IMR-90 (cell line): ENCODE measurements around the gene TMEM269. TPM values are rescaled to one million over a fixed set of nuclear protein-coding genes. Genes with fewer than 3 reads are reported as not detected.

Experiments used
- ATAC-seq: fragments of 200-7000 bp; cut with Tn5 transposase; 2 replicates; pipeline ENCODE4 v1.9.1; 2020; ENCODE audit warnings: low read depth, mild to moderate bottlenecking, moderate library complexity
- BruUV-seq: library from RNA; stranded (reverse); fragments of 400-500 nt; replicated peaks from 2 replicates; lab custom pipeline; 2021; lab: Mats Ljungman, UMichigan
- CTCF ChIA-PET: fragments of 300-600 bp; formaldehyde crosslinking; extraction: SDS; loops from one replicate; lab custom pipeline; 2021; ENCODE audit warnings: antibody characterized with exemption; lab: Yijun Ruan, JAX
- POLR2A ChIA-PET: fragments of 300-600 bp; sonication (Branson Sonifier 250); formaldehyde crosslinking; loops from one replicate; lab custom pipeline; 2022; ENCODE audit warnings: antibody characterized with exemption; ENCODE audit not compliant: unreplicated experiment; lab: Charles Lee
- DNase-seq: peaks from one replicate; pipeline ENCODE4 v3.0.0; 2013
- H2AFZ ChIP-seq: replicated peaks from 2 replicates; pipeline ENCODE3; 2013; ENCODE audit warnings: low read length, mild to moderate bottlenecking; ENCODE audit not compliant: poor library complexity
- H2AK5ac ChIP-seq: 2 replicates; pipeline ENCODE4 v1.6.1; 2013; ENCODE audit warnings: low read depth, low read length, inconsistent platforms
- H2AK9ac ChIP-seq: replicated peaks from 2 replicates; pipeline ENCODE3; 2013; ENCODE audit warnings: mild to moderate bottlenecking, low read depth, low read length, moderate library complexity; ENCODE audit not compliant: poor library complexity
- H2BK120ac ChIP-seq: 2 replicates; pipeline ENCODE4 v1.6.1; 2013; ENCODE audit warnings: low read depth, low read length, inconsistent platforms
- H2BK15ac ChIP-seq: 3 replicates; pipeline ENCODE4 v1.6.1; 2013; ENCODE audit warnings: low read depth, low read length, inconsistent platforms
- H2BK20ac ChIP-seq: 2 replicates; pipeline ENCODE4 v1.6.1; 2013; ENCODE audit warnings: low read depth, mild to moderate bottlenecking, inconsistent platforms, low read length, moderate library complexity
- H2BK5ac ChIP-seq: 2 replicates; pipeline ENCODE4 v1.6.1; 2013; ENCODE audit warnings: mild to moderate bottlenecking, low read depth, low read length, inconsistent platforms; ENCODE audit not compliant: poor library complexity, severe bottlenecking
- H3K14ac ChIP-seq: replicated peaks from 2 replicates; pipeline ENCODE4 v1.6.1; 2013; ENCODE audit warnings: low read depth, low read length, inconsistent platforms
- H3K18ac ChIP-seq: 2 replicates; pipeline ENCODE4 v1.6.1; 2013; ENCODE audit warnings: low read depth, low read length, control low read depth
- H3K23ac ChIP-seq: 2 replicates; pipeline ENCODE4 v1.6.1; 2013; ENCODE audit warnings: low read depth, low read length, inconsistent platforms
- H3K27ac ChIP-seq: 2 replicates; pipeline ENCODE4 v1.5.1; 2013; ENCODE audit warnings: mild to moderate bottlenecking, control low read depth, low read length; ENCODE audit not compliant: insufficient read depth
- H3K27me3 ChIP-seq: 2 replicates; pipeline ENCODE4 v1.6.1; 2013; ENCODE audit warnings: low read length; ENCODE audit not compliant: control insufficient read depth, insufficient read depth
- H3K36me3 ChIP-seq: 2 replicates; pipeline ENCODE4 v1.6.1; 2013; ENCODE audit warnings: low read length, mixed read lengths; ENCODE audit not compliant: control insufficient read depth, insufficient read depth
- H3K4ac ChIP-seq: 2 replicates; pipeline ENCODE4 v1.6.1; 2013; ENCODE audit warnings: low read depth, low read length, inconsistent platforms
- H3K4me1 ChIP-seq: 2 replicates; pipeline ENCODE4 v1.6.1; 2013; ENCODE audit warnings: low read length, mixed read lengths; ENCODE audit not compliant: control insufficient read depth, insufficient read depth
- H3K4me2 ChIP-seq: 2 replicates; pipeline ENCODE4 v1.6.1; 2013; ENCODE audit warnings: low read depth, mild to moderate bottlenecking, control low read depth, low read length, moderate library complexity
- H3K4me3 ChIP-seq: 2 replicates; pipeline ENCODE4 v1.5.1; 2013; ENCODE audit warnings: low read depth, mild to moderate bottlenecking, control low read depth, low read length, moderate library complexity; ENCODE audit not compliant: insufficient read depth
- H3K56ac ChIP-seq: 2 replicates; pipeline ENCODE4 v1.6.1; 2013; ENCODE audit warnings: low read length, inconsistent platforms; ENCODE audit not compliant: insufficient read depth; ENCODE audit errors: extremely low read depth
- H3K79me1 ChIP-seq, 2 experiments: 2 replicates each; pipeline ENCODE4 v1.6.1; 2013; ENCODE audit warnings: low read length in 2 of 2, inconsistent platforms in 1 of 2, low read depth in 1 of 2
- H3K9ac ChIP-seq: 2 replicates; pipeline ENCODE4 v1.6.1; 2013; ENCODE audit warnings: low read depth, low read length, control low read depth
- H3K9me1 ChIP-seq: 2 replicates; pipeline ENCODE4 v1.6.1; 2013; ENCODE audit warnings: low read length, inconsistent platforms; ENCODE audit not compliant: insufficient read depth
- H3K9me3 ChIP-seq: 2 replicates; pipeline ENCODE4 v1.6.1; 2013; ENCODE audit warnings: low read length; ENCODE audit not compliant: control insufficient read depth, insufficient read depth
- H4K20me1 ChIP-seq: 2 replicates; pipeline ENCODE4 v1.6.1; 2013; ENCODE audit warnings: low read length, inconsistent platforms; ENCODE audit not compliant: insufficient read depth
- H4K5ac ChIP-seq: 2 replicates; pipeline ENCODE4 v1.6.1; 2013; ENCODE audit warnings: mild to moderate bottlenecking, low read depth, low read length, control low read depth
- H4K8ac ChIP-seq, 2 experiments: 2 replicates each; pipeline ENCODE4 v1.6.1; 2013; ENCODE audit warnings: low read depth in 2 of 2, low read length in 2 of 2, control low read depth in 1 of 2, inconsistent platforms in 1 of 2
- H4K91ac ChIP-seq: 2 replicates; pipeline ENCODE4 v1.6.1; 2013; ENCODE audit warnings: low read depth, low read length, inconsistent platforms; ENCODE audit not compliant: insufficient read depth
- MXI1 ChIP-seq: IDR thresholded peaks from 2 replicates; pipeline ENCODE4 v1.6.1; 2012; ENCODE audit warnings: low read depth, mild to moderate bottlenecking, low read length, moderate library complexity, borderline replicate concordance
- dilution Hi-C: fragments of 300-500 bp; cut with HindIII; formaldehyde crosslinking; loops from one replicate; pipeline ENCODE4 v1.14.3; 2018; ENCODE audit warnings: low sequenced_read_pairs; ENCODE audit not compliant: unreplicated experiment
- in situ Hi-C: fragments of 300-500 bp; cut with MboI; formaldehyde crosslinking; loops from 3 replicates; pipeline ENCODE4 v1.14.3; 2019; ENCODE audit warnings: low sequenced_read_pairs, inconsistent platforms, mixed read lengths
- intact Hi-C: fragments of 100-400 bp; cut with micrococcal nuclease; formaldehyde crosslinking; loops from 2 replicates; pipeline ENCODE4 v1.10.0; 2022
- polyA plus RNA-seq, 3 experiments: library from polyadenylated mRNA; depleted of rRNA; stranded (reverse); fragments of >200 nt; gene quantifications; 2 replicates each; pipeline ENCODE4 v1.2.3, GENCODE V29; 2012; ENCODE audit warnings: low replicate concordance in 1 of 3
- total RNA-seq: library from RNA; depleted of rRNA; stranded (reverse); fragments of >200 nt; gene quantifications from 2 replicates; pipeline ENCODE4 v1.2.3, GENCODE V29; 2012

Gene TMEM269
- total and polyA plus RNA-seq, 2 of the 4 experiments (the other 2 are of a cell fraction): not detected

DNA sequence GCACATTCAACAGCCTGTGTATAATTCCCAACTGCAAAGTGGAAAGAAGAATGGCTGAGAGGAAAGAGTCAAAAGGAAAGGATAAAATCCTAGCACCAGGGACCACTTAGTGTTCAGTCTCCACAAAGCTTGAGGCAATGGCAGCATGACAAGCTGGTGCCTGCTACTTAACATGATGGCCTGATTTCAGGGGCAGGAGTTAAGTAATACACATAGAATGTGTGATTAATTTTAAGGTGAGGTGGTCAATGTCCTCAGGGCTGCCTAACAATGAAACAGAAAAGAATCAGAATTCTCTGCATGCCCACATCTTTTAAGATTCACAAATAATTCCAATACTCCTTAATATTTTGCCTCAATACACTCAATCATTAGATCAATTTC lies 26.9 kb upstream of the TMEM269 start:
- Histone ChIP-seq H4K8ac (no peak overlapping the region), H4K5ac (no peak overlapping the region), H3K4ac (no peak overlapping the region), H2BK120ac (no peak overlapping the region), H2BK15ac (no peak overlapping the region), H2BK20ac (no peak overlapping the region), H2AK9ac (no peak overlapping the region), H3K79me1 (peaks cover 39 to 46% of the 10 kb centered on the region in 2 experiments), H3K27ac (no peak overlapping the region), H3K23ac (no peak overlapping the region), H2AK5ac (no peak overlapping the region), H3K27me3 (no peaks in the 10 kb centered on the region), H3K36me3 (peaks cover 55% of the 10 kb centered on the region), H3K14ac (no peak overlapping the region), H3K9me1 (peaks cover 11% of the 10 kb centered on the region), H4K91ac (no peak overlapping the region), H3K4me1 (peaks cover 3% of the 10 kb centered on the region), H3K9ac (no peak overlapping the region), H4K20me1 (peaks cover 9% of the 10 kb centered on the region), H3K56ac (no peak overlapping the region), H3K4me3 (no peak overlapping the region), H2BK5ac (no peak overlapping the region), H3K9me3 (no peaks in the 10 kb centered on the region), H3K4me2 (no peak overlapping the region), H3K18ac (no peak overlapping the region), H2AFZ (no peak overlapping the region)
- ChIA-PET POLR2A (no interaction called here), CTCF (interaction anchor here (0.5 to 0.6 kb wide), 2 partner anchors 189 to 235 kb away, joined by 5 to 6 read pairs; no protein-coding TSS in a partner anchor)
- ATAC-seq: no peak
- intact Hi-C loops: loop anchor here (5.0 kb wide), 1 partner anchor 611 kb away; no protein-coding TSS in a partner anchor
- in situ Hi-C loops: no loop called here
- no peak for TF ChIP-seq MXI1
- dilution Hi-C loops: no loop called here
- no TSS peak for BruUV-seq
- DNase-seq: no peak
